CD4-positive, alpha-beta T cell treated with Interleukin-10 for 1 hour (primary cell): ENCODE measurements around the gene SLC35A1.
"Not testable (repeated sequence)": the region's sequence is repeated elsewhere in the genome, so short reads cannot be mapped to it uniquely, and the experiment has no call there.

ENCODE experiments used
- DNase-seq: peaks from one replicate; pipeline ENCODE4 v3.0.0-alpha.2; 2020

Gene SLC35A1

GRCh38 chr6:87472525-87473418 is at the start of gene SLC35A1:
Gene SLC35A1 (plus strand): TSS chr6:87472974. CDS start chr6:87473004, 30 bp downstream.
- peak; percentile 87 for DNase-seq

GRCh38 chr6:87426789-87427188 is 46.0 kb upstream of the SLC35A1 start:
- DNase-seq, result no peak

- no peak for DNase-seq
These were observed 42.3 kb upstream of the SLC35A1 start for GRCh38 chr6:87430499-87430898.

- DNase-seq, result no peak
These were observed 41.5 kb upstream of the SLC35A1 start for GRCh38 chr6:87431263-87431662.

- DNase-seq, result peak; percentile 43
These were observed 36.3 kb upstream of the SLC35A1 start for GRCh38 chr6:87436435-87436834.

- no peak for DNase-seq
These were observed 31.1 kb upstream of the SLC35A1 start for GRCh38 chr6:87441711-87442110.

- DNase-seq, result no peak
These were observed 28.4 kb upstream of the SLC35A1 start for GRCh38 chr6:87444362-87444761.

GRCh38 chr6:87465051-87465450 is 7.7 kb upstream of the SLC35A1 start:
- no peak for DNase-seq

- DNase-seq, result no peak
These were observed 687 bp downstream of the SLC35A1 start for GRCh38 chr6:87473419-87473903.

- no peak for DNase-seq
These were observed 9.2 kb downstream of the SLC35A1 start for GRCh38 chr6:87481931-87482330.

- DNase-seq, result no peak
These were observed 9.6 kb downstream of the SLC35A1 start for GRCh38 chr6:87482366-87482765.

GRCh38 chr6:87483929-87484328 is 11.2 kb downstream of the SLC35A1 start:
- DNase-seq, result peak; percentile 10

- DNase-seq, result no peak
These were observed 11.7 kb downstream of the SLC35A1 start for GRCh38 chr6:87484491-87484890.

- no peak for DNase-seq
These were observed 14.8 kb downstream of the SLC35A1 start for GRCh38 chr6:87487555-87487954.

GRCh38 chr6:87489326-87489725 is 16.6 kb downstream of the SLC35A1 start:
- DNase-seq, result not testable (repeated sequence)

GRCh38 chr6:87494761-87495422 is 22.1 kb downstream of the SLC35A1 start:
- no peak for DNase-seq

- DNase-seq, result no peak
These were observed 25.3 kb downstream of the SLC35A1 start for GRCh38 chr6:87498048-87498447.

GRCh38 chr6:87501809-87502572 is 29.2 kb downstream of the SLC35A1 start:
- no peak for DNase-seq

GRCh38 chr6:87504441-87504840 is 31.7 kb downstream of the SLC35A1 start:
- DNase-seq, result no peak

GRCh38 chr6:87514831-87515230 is 42.1 kb downstream of the SLC35A1 start:
- DNase-seq, result no peak

GRCh38 chr6:87518453-87518852 is 45.7 kb downstream of the SLC35A1 start:
- DNase-seq, result no peak

GRCh38 chr6:87522686-87523085 is 49.9 kb downstream of the SLC35A1 start:
- no peak for DNase-seq

GRCh38 chr6:87529221-87529620 is 56.4 kb downstream of the SLC35A1 start:
- DNase-seq, result no peak
